ENCODE results near the gene C3orf20. TPM values are rescaled to one million over a fixed set of nuclear protein-coding genes. Genes with fewer than 3 reads are reported as not detected.

C3orf20 gene
- total and polyA plus RNA-seq, 2 of the 13 experiments (the other 11 are each of a cell fraction or from before 2014, with no cell fraction given) = 0.03 to 0.04 TPM

DNA sequence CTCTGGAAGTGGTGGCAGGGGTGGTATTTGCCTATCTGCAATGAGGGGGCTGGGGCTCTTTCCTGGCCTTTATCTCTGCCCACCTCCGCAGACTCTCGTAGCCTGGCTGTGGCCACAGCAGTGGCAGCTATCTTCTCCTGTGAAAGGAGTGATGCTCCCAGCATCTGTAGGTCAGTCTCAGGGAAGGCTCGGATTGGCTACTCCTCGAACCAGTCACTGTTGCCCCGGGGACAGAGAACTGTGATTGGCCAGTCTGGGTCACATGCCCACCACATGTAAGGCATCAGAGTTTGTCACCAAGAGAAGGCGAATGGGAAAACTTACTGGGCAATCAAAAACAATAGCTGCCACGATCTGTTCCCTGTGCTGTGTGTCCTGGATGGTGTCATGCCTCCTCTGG lies 113.7 kb downstream of the C3orf20 start:
- peaks cover 28% of the 10 kb centered on the region for H3K4me1 ChIP-seq (ENCODE audit: insufficient read depth, low read length)
- H3K9ac ChIP-seq (ENCODE audit: insufficient read depth, low read depth, low read length) = no peak overlapping the region
- FAIRE-seq (no peak), DNase-seq (ENCODE audit: low spot score) (no peak), ATAC-seq (no peak)
- in situ Hi-C loops (cut with HindIII; ENCODE audit: extremely low pct_ligation_motif_present, low pct_unique_long_range_greater_than_20kb) (loop anchor here (5.0 kb wide), 1 partner anchor 134 kb away; no protein-coding TSS in a partner anchor), intact Hi-C loops (cut with micrococcal nuclease; ENCODE audit: unreplicated experiment) (no loop called here)
- H3K27me3 ChIP-seq (ENCODE audit: control insufficient read depth in 1 of 2, insufficient read depth in 2 of 2, low read length in 2 of 2) = peaks cover 0 to 6% of the 10 kb centered on the region in 2 experiments; a peak in 1 of 5 replicates
- H3K4me2 ChIP-seq (ENCODE audit: low read depth, low read length) = no peak overlapping the region
- no peaks in the 10 kb centered on the region for H3K9me3 ChIP-seq (ENCODE audit: low read length)
- CTCF ChIA-PET (ENCODE audit: low intra/inter-chr PET ratio, low total read pairs) = no interaction called here
- H3K36me3 ChIP-seq (replicated peaks in 1 of 2; ENCODE audit: control insufficient read depth in 1 of 2, insufficient read depth in 2 of 2, low read length in 2 of 2) = no peaks in the 10 kb centered on the region
- POLR2A ChIA-PET = no interaction called here
- TF ChIP-seq FOXO1 (CRISPR knock-in tag; IDR thresholded peaks at IDR 0.05) (no peak), YEATS2 (CRISPR knock-in tag; IDR thresholded peaks at IDR 0.05; ENCODE audit: borderline replicate concordance) (no peak), RBAK (CRISPR knock-in tag; IDR thresholded peaks at IDR 0.05) (no peak), TBL1XR1 (IDR thresholded peaks at IDR 0.05; ENCODE audit: borderline replicate concordance, low read length, partially characterized antibody) (no peak), HIVEP1 (CRISPR knock-in tag; IDR thresholded peaks at IDR 0.05) (no peak), NFYC (CRISPR knock-in tag; IDR thresholded peaks at IDR 0.05) (peak; percentile 37; the same call in 1 of the 2 replicates), NFYB (CRISPR knock-in tag; IDR thresholded peaks at IDR 0.05) (peak; percentile 51)
- TF ChIP-seq, protein P1, sequence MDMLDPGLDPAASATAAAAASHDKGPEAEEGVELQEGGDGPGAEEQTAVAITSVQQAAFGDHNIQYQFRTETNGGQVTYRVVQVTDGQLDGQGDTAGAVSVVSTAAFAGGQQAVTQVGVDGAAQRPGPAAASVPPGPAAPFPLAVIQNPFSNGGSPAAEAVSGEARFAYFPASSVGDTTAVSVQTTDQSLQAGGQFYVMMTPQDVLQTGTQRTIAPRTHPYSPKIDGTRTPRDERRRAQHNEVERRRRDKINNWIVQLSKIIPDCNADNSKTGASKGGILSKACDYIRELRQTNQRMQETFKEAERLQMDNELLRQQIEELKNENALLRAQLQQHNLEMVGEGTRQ (IDR thresholded peaks at IDR 0.05; ENCODE audit: low read depth, low read length) = 0 out of 2 replicates have a peak, but pooled peaks have one; percentile 15
- TF ChIP-seq, protein P1 (CRISPR knock-in tag; IDR thresholded peaks at IDR 0.05; ENCODE audit: borderline replicate concordance) = peak; percentile 32; the same call in 1 of the 2 replicates
- TF ChIP-seq, protein P2, sequence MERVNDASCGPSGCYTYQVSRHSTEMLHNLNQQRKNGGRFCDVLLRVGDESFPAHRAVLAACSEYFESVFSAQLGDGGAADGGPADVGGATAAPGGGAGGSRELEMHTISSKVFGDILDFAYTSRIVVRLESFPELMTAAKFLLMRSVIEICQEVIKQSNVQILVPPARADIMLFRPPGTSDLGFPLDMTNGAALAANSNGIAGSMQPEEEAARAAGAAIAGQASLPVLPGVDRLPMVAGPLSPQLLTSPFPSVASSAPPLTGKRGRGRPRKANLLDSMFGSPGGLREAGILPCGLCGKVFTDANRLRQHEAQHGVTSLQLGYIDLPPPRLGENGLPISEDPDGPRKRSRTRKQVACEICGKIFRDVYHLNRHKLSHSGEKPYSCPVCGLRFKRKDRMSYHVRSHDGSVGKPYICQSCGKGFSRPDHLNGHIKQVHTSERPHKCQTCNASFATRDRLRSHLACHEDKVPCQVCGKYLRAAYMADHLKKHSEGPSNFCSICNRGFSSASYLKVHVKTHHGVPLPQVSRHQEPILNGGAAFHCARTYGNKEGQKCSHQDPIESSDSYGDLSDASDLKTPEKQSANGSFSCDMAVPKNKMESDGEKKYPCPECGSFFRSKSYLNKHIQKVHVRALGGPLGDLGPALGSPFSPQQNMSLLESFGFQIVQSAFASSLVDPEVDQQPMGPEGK (CRISPR knock-in tag; IDR thresholded peaks at IDR 0.05) = no peak
- no peak overlapping the region for H3K27ac ChIP-seq (ENCODE audit: extremely low read length, insufficient read depth, low read length)
- no peak overlapping the region for H2AFZ ChIP-seq (ENCODE audit: low read length)
- no peaks in the 10 kb centered on the region for H4K20me1 ChIP-seq (ENCODE audit: insufficient read depth, low read length)
- no peak overlapping the region for H3K4me3 ChIP-seq (replicated peaks in 1 of 3; ENCODE audit: insufficient read depth in 1 of 3, low read depth in 2 of 3, low read length in 3 of 3)
- WGBS (ENCODE audit: low lambda C conversion rate) = 40% methylated on average over 2 of the region's 7 CpGs
- no peaks in the 10 kb centered on the region for H3K79me2 ChIP-seq (ENCODE audit: insufficient read depth, low read length)
- no TSS peak for BruUV-seq (replicated peaks)

All from HepG2 (cell line).